NB4 (cell line): ENCODE results near the gene MOSPD2.

Experiments used
- DNase-seq: peaks from one replicate; pipeline ENCODE4 v3.0.0; 2010; ENCODE audit warnings: low read depth
- H3K4me3 ChIP-seq: one replicate; pipeline ENCODE4 v1.5.1; 2011; ENCODE audit warnings: mild to moderate bottlenecking, low read depth, low read length, moderate library complexity
- CTCF ChIP-seq: IDR thresholded peaks from one replicate; pipeline ENCODE4 v1.5.1; 2012; ENCODE audit warnings: low read depth, low read length
- MAX ChIP-seq: IDR thresholded peaks from 2 replicates; pipeline ENCODE4 v1.6.1; 2011; ENCODE audit warnings: low read depth, low read length
- MYC ChIP-seq: IDR thresholded peaks from 2 replicates; pipeline ENCODE4 v1.6.1; 2011; ENCODE audit warnings: low read depth, low read length
- POLR2A ChIP-seq: IDR thresholded peaks from 2 replicates; pipeline ENCODE4 v1.6.1; 2011; ENCODE audit warnings: mild to moderate bottlenecking; ENCODE audit not compliant: insufficient read length; ENCODE audit errors: extremely low read depth

The MOSPD2 gene

GRCh38 chrX:14896273-14896672 is 23.1 kb downstream of the MOSPD2 start:
- no peak for DNase-seq
- TF ChIP-seq CTCF (no peak), MAX (no peak), MYC (no peak), POLR2A (no peak)
- H3K4me3 ChIP-seq, result no peak overlapping the region

- no peak overlapping the region for H3K4me3 ChIP-seq
- TF ChIP-seq POLR2A, result no peak
- no peak for TF ChIP-seq MYC
- no peak for TF ChIP-seq MAX
- no peak for TF ChIP-seq CTCF
Observed at GRCh38 chrX:14897042-14897441, 23.8 kb downstream of the MOSPD2 start.

GRCh38 chrX:14899607-14900006 is 26.4 kb downstream of the MOSPD2 start:
- no peak overlapping the region for H3K4me3 ChIP-seq
- TF ChIP-seq POLR2A, result no peak
- TF ChIP-seq CTCF, result no peak
- TF ChIP-seq MYC, result no peak
- no peak for TF ChIP-seq MAX
- peak; percentile 12 for DNase-seq

More at GRCh38 chrX:14897042-14897441, 23.8 kb downstream of the MOSPD2 start:
- no peak for DNase-seq

GRCh38 chrX:14902537-14902936 is 29.3 kb downstream of the MOSPD2 start:
- no peak for DNase-seq
- TF ChIP-seq MAX, result no peak
- TF ChIP-seq POLR2A, result no peak
- no peak for TF ChIP-seq CTCF
- TF ChIP-seq MYC, result no peak
- no peak overlapping the region for H3K4me3 ChIP-seq

- H3K4me3 ChIP-seq, result no peak overlapping the region
- no peak for DNase-seq
- TF ChIP-seq POLR2A (no peak), MAX (no peak), CTCF (no peak), MYC (no peak)
Observed at GRCh38 chrX:14903891-14904290, 30.7 kb downstream of the MOSPD2 start.

GRCh38 chrX:14913241-14913640 is 40.0 kb downstream of the MOSPD2 start:
- DNase-seq, result no peak
- TF ChIP-seq POLR2A (no peak), MAX (no peak), MYC (no peak), CTCF (no peak)
- no peak overlapping the region for H3K4me3 ChIP-seq
